ENCODE results near the gene COG1. TPM values are rescaled to one million over a fixed set of nuclear protein-coding genes. Genes with fewer than 3 reads are reported as not detected.
A peak's percentile ranks its signal among the peaks of the same experiment; 100 is the strongest.

Gene COG1
- total RNA-seq, 1 donor from 2014 or later: 42.2 TPM

DNA sequence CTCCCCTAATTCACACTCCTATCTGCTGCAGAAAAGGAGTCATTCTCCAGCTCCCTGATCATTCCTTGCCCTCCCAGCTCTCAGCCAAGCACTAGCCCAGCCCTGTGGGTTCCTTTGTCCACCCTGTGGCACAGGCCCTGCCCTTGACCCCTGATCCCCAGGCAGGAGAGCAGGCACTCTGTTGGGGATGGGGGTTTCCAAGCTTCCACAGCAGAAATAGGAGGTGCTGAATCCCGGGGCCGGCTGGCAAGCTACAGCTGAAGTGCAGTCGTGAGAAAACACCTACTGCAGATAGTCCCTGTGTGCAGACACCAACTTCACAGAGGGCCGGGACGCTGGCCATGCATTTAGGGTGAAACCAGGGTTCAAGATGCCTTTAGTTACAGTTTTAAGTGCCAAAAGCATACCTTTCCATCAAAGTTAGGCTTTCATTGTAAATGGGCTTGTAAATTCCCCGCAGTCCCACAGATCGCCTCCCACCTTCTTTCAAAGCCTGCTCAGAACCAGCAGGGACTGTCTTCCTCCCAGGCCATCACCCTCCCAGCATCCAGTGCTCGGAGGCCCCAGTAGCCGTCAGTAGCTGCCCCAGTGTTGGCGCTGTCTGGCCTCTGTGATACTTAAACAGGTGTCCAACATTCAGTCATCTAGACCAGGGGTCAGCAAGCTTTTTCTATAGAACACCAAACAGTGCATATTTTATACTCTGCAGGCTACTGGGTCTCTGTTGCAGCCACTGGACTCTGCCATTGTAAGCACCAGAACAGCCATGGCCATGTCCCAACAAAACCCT is 58.2 kb downstream of the COG1 start:
- TF ChIP-seq, protein P1, sequence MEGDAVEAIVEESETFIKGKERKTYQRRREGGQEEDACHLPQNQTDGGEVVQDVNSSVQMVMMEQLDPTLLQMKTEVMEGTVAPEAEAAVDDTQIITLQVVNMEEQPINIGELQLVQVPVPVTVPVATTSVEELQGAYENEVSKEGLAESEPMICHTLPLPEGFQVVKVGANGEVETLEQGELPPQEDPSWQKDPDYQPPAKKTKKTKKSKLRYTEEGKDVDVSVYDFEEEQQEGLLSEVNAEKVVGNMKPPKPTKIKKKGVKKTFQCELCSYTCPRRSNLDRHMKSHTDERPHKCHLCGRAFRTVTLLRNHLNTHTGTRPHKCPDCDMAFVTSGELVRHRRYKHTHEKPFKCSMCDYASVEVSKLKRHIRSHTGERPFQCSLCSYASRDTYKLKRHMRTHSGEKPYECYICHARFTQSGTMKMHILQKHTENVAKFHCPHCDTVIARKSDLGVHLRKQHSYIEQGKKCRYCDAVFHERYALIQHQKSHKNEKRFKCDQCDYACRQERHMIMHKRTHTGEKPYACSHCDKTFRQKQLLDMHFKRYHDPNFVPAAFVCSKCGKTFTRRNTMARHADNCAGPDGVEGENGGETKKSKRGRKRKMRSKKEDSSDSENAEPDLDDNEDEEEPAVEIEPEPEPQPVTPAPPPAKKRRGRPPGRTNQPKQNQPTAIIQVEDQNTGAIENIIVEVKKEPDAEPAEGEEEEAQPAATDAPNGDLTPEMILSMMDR (IDR thresholded peaks at IDR 0.05): no peak
- Mint-ChIP-seq H3K9me3 (no peaks in the 10 kb centered on the region), H3K36me3 (ENCODE audit: low read depth) (peaks cover 21% of the 10 kb centered on the region), H3K27ac (no peak overlapping the region), H3K27me3 (no peaks in the 10 kb centered on the region), H3K4me3 (no peak overlapping the region), H3K4me1 (peaks cover 2% of the 10 kb centered on the region)
- ChIA-PET POLR2A (interaction anchor here (0.9 kb wide), 1 partner anchor 18 kb away, joined by 4 read pairs; a partner anchor contains a TSS), CTCF (interaction anchor here (1.7 kb wide), 1 partner anchor 119 kb away, joined by 9 read pairs; no protein-coding TSS in a partner anchor)
- intact Hi-C loops (cut with micrococcal nuclease): no loop called here
- ATAC-seq (ENCODE audit: low read depth) (no peak), DNase-seq (no peak)

DNA sequence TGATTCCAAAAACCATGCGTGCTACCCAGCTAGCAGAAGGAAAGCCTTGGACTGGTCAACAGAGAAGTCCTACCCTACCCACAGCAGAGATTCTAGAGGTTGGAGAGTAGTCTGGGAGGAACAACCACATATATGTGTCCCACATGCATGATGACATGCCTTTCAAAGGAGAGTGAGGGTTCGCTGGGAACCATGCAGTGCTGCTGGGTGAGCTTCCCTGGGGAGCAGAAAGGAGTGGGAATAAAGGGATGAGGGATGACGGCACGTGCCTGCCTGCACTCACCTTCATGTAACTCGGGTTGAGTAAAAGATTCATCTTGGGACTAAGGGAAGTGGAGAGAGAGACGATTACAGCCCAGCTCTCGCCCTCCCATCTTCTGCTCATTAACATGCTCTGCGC is 59.0 kb downstream of the COG1 start:
- no peaks in the 10 kb centered on the region for H3K27me3 Mint-ChIP-seq
- H3K4me1 Mint-ChIP-seq: peaks cover 2% of the 10 kb centered on the region
- peaks cover 16% of the 10 kb centered on the region for H3K36me3 Mint-ChIP-seq (ENCODE audit: low read depth)
- no peaks in the 10 kb centered on the region for H3K9me3 Mint-ChIP-seq
- no peak overlapping the region for H3K27ac Mint-ChIP-seq
- intact Hi-C loops (cut with micrococcal nuclease): no loop called here
- ATAC-seq (ENCODE audit: low read depth): no peak
- POLR2A ChIA-PET: no interaction called here
- H3K4me3 Mint-ChIP-seq: no peak overlapping the region
- DNase-seq: no peak
- CTCF ChIA-PET: interaction anchor here (0.6 to 5.5 kb wide), 2 partner anchors 73 to 118 kb away, joined by 3 to 117 read pairs; no protein-coding TSS in a partner anchor
- TF ChIP-seq, protein P1 (IDR thresholded peaks at IDR 0.05): no peak

DNA sequence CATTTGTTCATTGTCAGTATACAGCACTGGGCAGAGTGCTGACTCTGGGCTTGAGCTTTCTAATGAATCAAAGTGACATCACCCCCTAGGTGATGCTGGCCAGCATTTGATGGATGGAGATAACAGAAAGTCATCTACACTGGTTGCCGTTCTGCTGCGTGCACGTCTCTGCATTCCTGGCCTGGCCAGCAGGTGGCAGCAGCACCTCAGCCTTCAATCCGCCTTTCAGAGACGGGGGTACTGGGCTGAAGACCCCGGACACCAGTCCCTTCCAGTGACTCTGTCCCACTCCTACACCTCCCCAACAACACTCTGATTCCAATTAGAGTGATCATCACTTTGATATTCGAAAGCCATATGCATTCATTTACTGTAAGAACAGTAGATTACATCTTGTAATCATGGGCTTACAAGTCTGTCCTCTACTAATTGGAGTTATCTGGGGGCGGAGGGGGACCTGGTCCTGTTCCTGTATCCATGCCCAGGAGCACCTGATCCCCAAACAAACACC is 62.9 kb downstream of the COG1 start:
- Mint-ChIP-seq H3K36me3 (ENCODE audit: low read depth) (no peaks in the 10 kb centered on the region), H3K4me3 (no peak overlapping the region), H3K4me1 (peaks cover 2% of the 10 kb centered on the region), H3K27me3 (no peaks in the 10 kb centered on the region), H3K27ac (no peak overlapping the region), H3K9me3 (no peaks in the 10 kb centered on the region)
- ATAC-seq (ENCODE audit: low read depth) (peak; percentile 71), DNase-seq (peak; percentile 51)
- CTCF ChIA-PET: interaction anchor here (0.7 to 5.5 kb wide), 9 partner anchors 10 to 529 kb away, joined by 3 to 117 read pairs (median 4); a partner anchor contains a TSS
- POLR2A ChIA-PET: interaction anchor here (0.7 kb wide), 1 partner anchor 9 kb away, joined by 7 read pairs; no protein-coding TSS in a partner anchor
- intact Hi-C loops (cut with micrococcal nuclease): loop anchor here (1.0 to 5.0 kb wide), 5 partner anchors 57 to 693 kb away; partner anchors contain the start of gene CDC42EP4
- TF ChIP-seq, protein P1 (IDR thresholded peaks at IDR 0.05): peak; percentile 95

DNA sequence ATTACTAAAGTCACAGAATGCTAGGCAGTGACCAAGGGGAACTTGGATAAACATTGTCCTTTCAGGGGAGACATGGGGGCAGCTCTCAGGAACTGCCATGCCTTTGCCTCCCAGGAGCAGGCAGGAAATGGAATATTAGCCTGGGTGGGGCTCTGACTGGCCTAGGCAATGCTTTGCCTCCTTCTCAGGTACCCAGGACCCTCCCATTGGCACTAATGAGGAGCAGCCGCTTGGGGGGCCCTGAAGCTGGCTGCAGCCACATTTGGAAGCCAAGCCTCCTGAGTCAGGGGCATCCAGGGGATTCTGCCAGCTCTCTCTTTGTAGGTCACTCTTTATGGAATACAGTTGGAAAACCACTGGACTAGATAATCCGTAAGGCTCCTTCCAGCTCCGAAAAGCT is 63.4 kb downstream of the COG1 start:
- H3K4me3 Mint-ChIP-seq: no peak overlapping the region
- no peaks in the 10 kb centered on the region for H3K36me3 Mint-ChIP-seq (ENCODE audit: low read depth)
- peaks cover 2% of the 10 kb centered on the region for H3K4me1 Mint-ChIP-seq
- POLR2A ChIA-PET: no interaction called here
- ATAC-seq (ENCODE audit: low read depth) (no peak), DNase-seq (no peak)
- CTCF ChIA-PET: interaction anchor here (1.0 to 5.5 kb wide), 4 partner anchors 10 to 530 kb away, joined by 3 to 117 read pairs (median 7); no protein-coding TSS in a partner anchor
- TF ChIP-seq, protein P1 (IDR thresholded peaks at IDR 0.05): no peak
- no peaks in the 10 kb centered on the region for H3K27me3 Mint-ChIP-seq
- intact Hi-C loops (cut with micrococcal nuclease): loop anchor here (2.0 to 5.0 kb wide), 4 partner anchors 56 to 694 kb away; partner anchors contain the start of gene CDC42EP4
- H3K27ac Mint-ChIP-seq: no peak overlapping the region
- no peaks in the 10 kb centered on the region for H3K9me3 Mint-ChIP-seq

DNA sequence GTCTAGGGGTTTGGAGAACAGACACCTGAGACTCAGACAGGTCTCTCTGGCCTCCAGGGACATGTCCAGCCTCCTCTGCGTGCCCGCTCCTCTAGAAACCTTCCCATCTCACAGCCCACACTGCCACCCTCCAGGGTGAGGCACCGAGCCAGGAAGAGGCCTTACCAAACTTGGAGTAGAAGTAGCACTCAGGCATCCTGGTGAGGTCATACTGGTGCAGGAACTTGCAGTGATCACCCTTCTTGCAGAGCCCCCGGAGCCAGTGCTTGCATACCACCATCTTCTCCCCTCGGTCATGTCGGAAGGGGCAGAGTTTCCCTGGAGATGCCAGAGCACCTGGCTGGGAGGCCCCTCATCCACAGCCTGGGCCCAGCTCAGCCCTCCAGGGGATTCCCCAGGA is 64.7 kb downstream of the COG1 start:
- Mint-ChIP-seq H3K9me3 (no peaks in the 10 kb centered on the region), H3K27me3 (peaks cover under 1% of the 10 kb centered on the region), H3K27ac (no peak overlapping the region), H3K4me1 (peaks cover 2% of the 10 kb centered on the region), H3K4me3 (no peak overlapping the region), H3K36me3 (ENCODE audit: low read depth) (no peaks in the 10 kb centered on the region)
- TF ChIP-seq, protein P1 (IDR thresholded peaks at IDR 0.05): no peak
- CTCF ChIA-PET: interaction anchor here (1.5 to 2.1 kb wide), 2 partner anchors 113 to 530 kb away, joined by 3 to 22 read pairs; no protein-coding TSS in a partner anchor
- intact Hi-C loops (cut with micrococcal nuclease): loop anchor here (2.0 to 5.0 kb wide), 4 partner anchors 55 to 695 kb away; partner anchors contain the start of gene CDC42EP4
- DNase-seq: no peak
- ATAC-seq (ENCODE audit: low read depth): no peak
- POLR2A ChIA-PET: no interaction called here

Measured in activated B cell treated with CpG ODN at 0.5 μM for 24 hours (primary cell).